ENCODE results near the gene HMCN1. TPM values are rescaled to one million over a fixed set of nuclear protein-coding genes. Genes with fewer than 3 reads are reported as not detected.

The HMCN1 gene
- total and polyA plus RNA-seq, 4 donors, result 10.6 to 20.0 (median 16.8) TPM

DNA sequence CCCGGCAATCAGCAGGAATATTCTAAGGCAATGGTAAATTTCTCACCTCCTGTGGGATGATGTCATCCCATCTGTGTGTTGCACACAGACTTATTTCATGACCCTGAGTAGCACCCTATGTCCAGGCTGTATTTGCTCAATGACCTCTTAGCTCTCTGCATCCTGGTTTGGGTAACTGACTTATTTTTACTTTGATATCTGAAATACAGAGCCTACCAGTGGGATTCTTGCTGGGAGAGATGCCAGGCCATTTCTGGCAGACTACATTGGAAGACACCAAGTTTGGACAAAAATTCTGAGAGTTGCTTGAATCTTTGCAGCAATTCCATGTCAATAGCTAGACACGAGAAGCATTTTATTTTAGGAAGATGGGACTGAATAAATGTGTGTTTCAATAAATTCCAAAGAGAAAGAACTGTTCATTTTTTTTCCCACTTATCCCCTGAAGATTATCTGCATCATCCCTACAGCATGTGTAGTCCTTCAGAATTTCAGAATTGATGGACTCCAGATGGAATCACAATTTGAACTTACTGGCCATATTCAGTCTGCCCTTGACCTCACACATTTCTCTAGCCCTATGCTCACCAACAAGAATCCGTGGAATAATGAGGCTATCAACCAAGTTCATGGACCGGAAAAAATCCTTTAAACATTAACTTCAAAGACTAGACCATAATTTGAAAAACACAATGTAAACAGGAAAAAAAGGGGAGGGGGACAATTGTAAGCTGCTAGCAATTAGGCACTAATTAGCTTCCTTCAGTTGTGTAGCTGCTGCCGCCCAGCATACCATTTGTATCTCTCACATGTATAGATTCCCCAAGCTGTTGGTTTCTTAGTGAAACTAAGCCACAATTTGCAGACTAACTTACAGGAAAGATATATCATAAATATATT, 226.5 kb downstream of the HMCN1 start:
- 100% methylated on average over 1 of the region's 5 CpGs for WGBS (ENCODE audit: insufficient coverage)
- DNase-seq (ENCODE audit: low read depth in 4 of 6, low spot score in 6 of 6), result peak in 2 of 6 donors; percentile 56 to 90
- H3K4me3 ChIP-seq (ENCODE audit: low read depth, low read length), result no peak overlapping the region
- no peaks in the 10 kb centered on the region for H3K9me3 ChIP-seq (ENCODE audit: control insufficient read depth, insufficient read depth, low read length)
- H3K27me3 ChIP-seq (ENCODE audit: control insufficient read depth, insufficient read depth, low read length), result no peaks in the 10 kb centered on the region
- no peaks in the 10 kb centered on the region for H3K4me1 ChIP-seq (ENCODE audit: control insufficient read depth, insufficient read depth, low read length)
- H3K27ac ChIP-seq (ENCODE audit: low read depth, low read length), result no peak overlapping the region
- no peaks in the 10 kb centered on the region for H3K36me3 ChIP-seq (ENCODE audit: control insufficient read depth, insufficient read depth, low read length)

DNA sequence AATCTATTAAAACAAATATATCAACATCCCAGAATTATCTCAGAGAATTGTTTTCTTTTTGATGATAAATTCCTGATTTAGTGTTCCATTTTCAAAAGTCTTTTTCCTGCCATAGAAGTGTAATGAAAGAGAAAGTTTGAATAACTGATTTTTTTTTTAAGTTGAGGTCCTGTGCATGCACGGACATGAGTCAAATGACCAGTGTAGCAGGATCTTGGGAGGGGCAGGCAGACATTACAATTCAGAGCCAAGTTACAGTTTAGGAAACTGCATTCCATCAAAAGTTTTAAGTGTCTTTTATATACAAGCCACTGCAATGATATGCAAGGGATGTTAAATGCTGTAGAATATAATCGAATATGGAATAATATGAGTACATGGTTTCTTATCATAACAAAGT, 227.5 kb downstream of the HMCN1 start:
- Histone ChIP-seq H3K27me3 (ENCODE audit: control insufficient read depth, insufficient read depth, low read length) (no peaks in the 10 kb centered on the region), H3K36me3 (ENCODE audit: control insufficient read depth, insufficient read depth, low read length) (no peaks in the 10 kb centered on the region), H3K9me3 (ENCODE audit: control insufficient read depth, insufficient read depth, low read length) (no peaks in the 10 kb centered on the region), H3K4me3 (ENCODE audit: low read depth, low read length) (no peak overlapping the region), H3K27ac (ENCODE audit: low read depth, low read length) (no peak overlapping the region), H3K4me1 (ENCODE audit: control insufficient read depth, insufficient read depth, low read length) (no peaks in the 10 kb centered on the region)
- DNase-seq (ENCODE audit: low read depth in 4 of 6, low spot score in 6 of 6), result no peak
- no CpG with 5 or more reads among the region's 2 CpGs for WGBS (ENCODE audit: insufficient coverage)

DNA sequence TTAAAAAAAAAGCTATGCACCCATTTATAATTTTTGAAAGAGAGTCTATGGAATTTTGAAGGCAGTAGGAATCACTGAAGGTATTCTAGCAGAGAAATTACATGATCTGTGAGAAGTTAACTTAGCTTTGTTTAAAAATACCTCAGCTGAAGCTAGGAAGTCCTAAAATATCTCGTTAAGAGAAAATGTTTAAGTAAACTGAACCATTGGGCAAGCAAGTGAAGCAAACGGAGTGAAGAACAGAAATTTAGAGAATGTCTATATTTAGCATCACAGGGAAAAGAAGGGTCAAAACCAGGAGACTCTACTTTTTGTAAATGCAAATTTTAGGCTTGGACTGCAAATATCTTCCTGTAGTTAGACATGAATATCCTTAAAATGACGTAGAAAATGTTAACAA, 230.8 kb downstream of the HMCN1 start:
- Histone ChIP-seq H3K36me3 (ENCODE audit: control insufficient read depth, insufficient read depth, low read length) (no peaks in the 10 kb centered on the region), H3K4me3 (ENCODE audit: low read depth, low read length) (no peak overlapping the region), H3K4me1 (ENCODE audit: control insufficient read depth, insufficient read depth, low read length) (no peaks in the 10 kb centered on the region), H3K27me3 (ENCODE audit: control insufficient read depth, insufficient read depth, low read length) (no peaks in the 10 kb centered on the region), H3K27ac (ENCODE audit: low read depth, low read length) (no peak overlapping the region), H3K9me3 (ENCODE audit: control insufficient read depth, insufficient read depth, low read length) (no peaks in the 10 kb centered on the region)
- WGBS (ENCODE audit: insufficient coverage), result 100% methylated on average over 1 of the region's 3 CpGs
- no peak for DNase-seq (ENCODE audit: low read depth in 4 of 6, low spot score in 6 of 6)

DNA sequence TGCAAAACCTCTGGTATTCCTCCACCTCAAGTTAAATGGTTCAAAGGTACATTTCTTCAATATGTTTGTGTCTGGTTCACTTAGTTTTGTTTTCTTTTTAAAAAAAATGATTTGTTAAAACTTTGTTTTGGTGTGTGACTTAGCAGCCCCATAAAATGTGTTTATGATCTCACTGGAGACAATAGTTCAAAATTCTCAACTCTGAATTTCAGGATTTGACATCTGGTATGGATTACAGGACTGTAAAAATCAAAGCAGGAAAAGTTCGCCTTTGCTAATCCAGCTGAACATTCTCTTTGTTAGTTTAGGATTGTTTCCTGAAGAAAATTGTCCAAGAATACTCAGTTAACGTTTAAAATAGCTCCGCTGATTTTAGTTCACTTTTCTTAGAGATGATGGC, 231.7 kb downstream of the HMCN1 start:
- H3K27me3 ChIP-seq (ENCODE audit: control insufficient read depth, insufficient read depth, low read length), result no peaks in the 10 kb centered on the region
- no peak overlapping the region for H3K27ac ChIP-seq (ENCODE audit: low read depth, low read length)
- no peaks in the 10 kb centered on the region for H3K9me3 ChIP-seq (ENCODE audit: control insufficient read depth, insufficient read depth, low read length)
- WGBS (ENCODE audit: insufficient coverage), result no CpG with 5 or more reads among the region's 3 CpGs
- no peaks in the 10 kb centered on the region for H3K36me3 ChIP-seq (ENCODE audit: control insufficient read depth, insufficient read depth, low read length)
- no peaks in the 10 kb centered on the region for H3K4me1 ChIP-seq (ENCODE audit: control insufficient read depth, insufficient read depth, low read length)
- H3K4me3 ChIP-seq (ENCODE audit: low read depth, low read length), result no peak overlapping the region
- peak in 1 of 6 donors; percentile 38 for DNase-seq (ENCODE audit: low read depth in 4 of 6, low spot score in 6 of 6)

DNA sequence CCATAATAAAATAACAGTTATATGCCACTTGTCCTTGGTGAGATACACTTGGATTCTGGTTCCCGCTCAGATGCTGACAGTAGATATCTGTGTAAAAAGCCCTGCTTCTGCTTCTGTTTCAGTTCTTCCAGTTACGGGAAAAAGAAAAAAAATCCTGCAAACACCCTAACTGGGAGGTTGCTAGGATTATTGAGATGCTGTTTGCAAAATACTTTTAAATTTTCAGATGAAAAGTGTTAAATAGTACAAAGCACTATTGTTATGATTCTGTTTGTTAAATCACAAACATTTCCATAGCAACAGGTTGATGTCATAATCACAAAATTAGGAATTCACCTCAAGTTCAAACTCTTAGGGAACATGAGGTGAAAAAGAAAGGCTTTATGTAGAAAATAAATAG, 232.3 kb downstream of the HMCN1 start:
- no peak overlapping the region for H3K27ac ChIP-seq (ENCODE audit: low read depth, low read length)

DNA sequence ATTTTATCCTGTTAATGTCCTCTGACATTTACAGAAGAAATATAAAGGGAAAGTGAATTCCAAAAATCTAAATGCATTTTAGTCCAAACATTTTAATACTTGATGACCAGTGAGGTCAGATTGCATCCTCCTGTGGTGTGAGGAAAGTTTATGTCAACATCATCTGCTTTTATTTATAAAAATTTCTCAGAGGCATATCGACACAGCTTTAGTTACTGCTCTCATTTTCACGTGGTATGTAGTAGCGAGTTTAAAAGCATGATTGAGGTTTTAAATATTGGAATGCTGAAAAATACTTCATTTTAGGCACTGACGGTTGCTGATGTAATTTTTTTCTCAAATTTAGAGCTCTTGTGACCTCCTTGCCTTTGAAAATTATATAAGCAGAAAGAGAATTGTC, 234.8 kb downstream of the HMCN1 start:
- no peaks in the 10 kb centered on the region for H3K4me1 ChIP-seq (ENCODE audit: control insufficient read depth, insufficient read depth, low read length)
- no peak for DNase-seq (ENCODE audit: low read depth in 4 of 6, low spot score in 6 of 6)
- WGBS (ENCODE audit: insufficient coverage), result 40% methylated on average over 1 of the region's 4 CpGs
- no peaks in the 10 kb centered on the region for H3K27me3 ChIP-seq (ENCODE audit: control insufficient read depth, insufficient read depth, low read length)
- H3K4me3 ChIP-seq (ENCODE audit: low read depth, low read length), result no peak overlapping the region
- H3K9me3 ChIP-seq (ENCODE audit: control insufficient read depth, insufficient read depth, low read length), result no peaks in the 10 kb centered on the region
- H3K27ac ChIP-seq (ENCODE audit: low read depth, low read length), result no peak overlapping the region
- H3K36me3 ChIP-seq (ENCODE audit: control insufficient read depth, insufficient read depth, low read length), result no peaks in the 10 kb centered on the region

More for the DNA sequence above, 232.3 kb downstream of the HMCN1 start:
- WGBS (ENCODE audit: insufficient coverage), result no CpG with 5 or more reads among the region's 2 CpGs
- no peak for DNase-seq (ENCODE audit: low read depth in 4 of 6, low spot score in 6 of 6)
- Histone ChIP-seq H3K27me3 (ENCODE audit: control insufficient read depth, insufficient read depth, low read length) (no peaks in the 10 kb centered on the region), H3K36me3 (ENCODE audit: control insufficient read depth, insufficient read depth, low read length) (no peaks in the 10 kb centered on the region), H3K9me3 (ENCODE audit: control insufficient read depth, insufficient read depth, low read length) (no peaks in the 10 kb centered on the region), H3K4me1 (ENCODE audit: control insufficient read depth, insufficient read depth, low read length) (no peaks in the 10 kb centered on the region), H3K4me3 (ENCODE audit: low read depth, low read length) (no peak overlapping the region)

DNA sequence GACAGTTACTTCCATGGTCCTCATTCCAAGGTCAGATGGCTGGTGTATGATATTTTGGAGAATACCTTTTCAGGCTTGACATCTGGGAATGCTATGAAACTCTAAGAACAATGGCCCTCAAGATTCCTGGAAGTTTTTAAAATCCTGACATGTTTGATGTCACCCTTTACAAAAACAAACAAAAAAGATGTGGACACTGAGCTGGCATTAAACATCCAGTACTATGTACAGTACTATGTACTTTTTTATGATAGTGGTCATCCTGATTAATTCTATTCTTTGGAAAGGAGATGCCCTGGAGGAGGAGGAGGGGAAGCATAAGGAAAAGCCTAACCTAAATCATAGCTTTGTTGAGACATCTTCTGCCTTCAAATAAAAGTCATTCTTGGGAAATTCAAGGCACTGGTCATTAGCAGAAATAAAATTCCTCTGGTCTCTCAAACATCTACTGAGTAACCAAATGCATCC, 235.4 kb downstream of the HMCN1 start:
- H3K36me3 ChIP-seq (ENCODE audit: control insufficient read depth, insufficient read depth, low read length), result no peaks in the 10 kb centered on the region
- H3K27me3 ChIP-seq (ENCODE audit: control insufficient read depth, insufficient read depth, low read length), result no peaks in the 10 kb centered on the region
- DNase-seq (ENCODE audit: low read depth in 4 of 6, low spot score in 6 of 6), result no peak
- H3K9me3 ChIP-seq (ENCODE audit: control insufficient read depth, insufficient read depth, low read length), result no peaks in the 10 kb centered on the region
- no peak overlapping the region for H3K4me3 ChIP-seq (ENCODE audit: low read depth, low read length)
- H3K27ac ChIP-seq (ENCODE audit: low read depth, low read length), result no peak overlapping the region
- no peaks in the 10 kb centered on the region for H3K4me1 ChIP-seq (ENCODE audit: control insufficient read depth, insufficient read depth, low read length)

DNA sequence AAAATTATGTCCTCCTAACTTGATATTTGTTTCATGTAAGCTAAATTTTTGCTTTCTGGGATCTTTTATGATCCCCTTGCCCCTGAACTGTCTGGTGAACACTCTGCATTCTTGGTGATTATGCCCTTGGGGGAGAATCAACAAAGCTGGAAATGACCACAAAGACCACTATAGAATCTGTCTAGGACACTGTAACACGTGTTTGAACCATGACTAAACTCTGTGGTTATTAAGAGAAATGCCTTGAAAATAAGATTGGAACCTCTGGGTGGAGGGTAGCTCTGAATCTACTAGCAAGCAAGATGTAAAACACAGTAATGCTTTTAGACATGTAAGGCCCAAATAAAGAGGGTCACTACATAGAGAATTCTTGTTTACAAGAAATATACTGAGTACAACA, 237.5 kb downstream of the HMCN1 start:
- no CpG with 5 or more reads among the region's 1 CpG for WGBS (ENCODE audit: insufficient coverage)
- no peak overlapping the region for H3K4me3 ChIP-seq (ENCODE audit: low read depth, low read length)
- no peaks in the 10 kb centered on the region for H3K4me1 ChIP-seq (ENCODE audit: control insufficient read depth, insufficient read depth, low read length)
- DNase-seq (ENCODE audit: low read depth in 4 of 6, low spot score in 6 of 6), result no peak
- no peak overlapping the region for H3K27ac ChIP-seq (ENCODE audit: low read depth, low read length)
- H3K27me3 ChIP-seq (ENCODE audit: control insufficient read depth, insufficient read depth, low read length), result no peaks in the 10 kb centered on the region
- H3K36me3 ChIP-seq (ENCODE audit: control insufficient read depth, insufficient read depth, low read length), result no peaks in the 10 kb centered on the region
- no peaks in the 10 kb centered on the region for H3K9me3 ChIP-seq (ENCODE audit: control insufficient read depth, insufficient read depth, low read length)

DNA sequence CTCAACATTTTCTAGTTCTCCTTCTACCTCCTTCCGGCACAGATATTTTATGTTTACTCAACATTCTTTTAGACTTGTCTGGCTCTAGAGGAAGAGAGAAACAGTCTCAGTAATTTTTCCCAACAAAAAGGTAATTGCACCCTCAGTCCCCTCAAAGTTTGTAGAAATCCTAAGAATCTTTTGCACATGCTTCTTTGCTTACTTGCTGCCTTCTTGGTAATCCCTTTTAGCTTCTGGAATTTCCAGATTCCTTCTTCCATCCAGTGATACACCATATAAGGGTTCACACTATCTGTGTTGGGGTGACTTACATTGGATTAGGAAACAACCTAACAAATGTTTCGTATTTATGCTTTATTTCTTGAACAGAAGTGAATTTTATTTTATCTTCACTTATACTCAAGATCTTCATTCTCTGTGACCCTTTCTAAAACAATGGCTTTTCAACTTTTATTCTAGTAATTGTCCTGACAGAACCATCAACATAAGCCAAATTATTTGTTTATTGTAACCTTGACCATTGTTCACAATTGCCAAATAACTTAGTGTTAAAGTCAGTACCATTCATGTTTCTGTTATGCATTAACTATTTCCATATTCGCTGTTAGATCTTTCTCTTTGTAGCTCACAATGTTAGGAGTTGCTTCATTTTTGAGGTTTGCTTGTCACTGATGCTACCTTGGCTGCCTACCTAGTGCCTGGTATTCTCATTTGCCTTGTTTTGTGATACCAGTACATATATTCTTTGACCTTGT, 238.1 kb downstream of the HMCN1 start:
- Histone ChIP-seq H3K36me3 (ENCODE audit: control insufficient read depth, insufficient read depth, low read length) (no peaks in the 10 kb centered on the region), H3K27me3 (ENCODE audit: control insufficient read depth, insufficient read depth, low read length) (no peaks in the 10 kb centered on the region), H3K4me3 (ENCODE audit: low read depth, low read length) (no peak overlapping the region), H3K4me1 (ENCODE audit: control insufficient read depth, insufficient read depth, low read length) (no peaks in the 10 kb centered on the region), H3K27ac (ENCODE audit: low read depth, low read length) (no peak overlapping the region), H3K9me3 (ENCODE audit: control insufficient read depth, insufficient read depth, low read length) (no peaks in the 10 kb centered on the region)
- DNase-seq (ENCODE audit: low read depth in 4 of 6, low spot score in 6 of 6), result no peak
- no CpG with 5 or more reads among the region's 3 CpGs for WGBS (ENCODE audit: insufficient coverage)

Data from spinal cord (tissue), 10 donors.